ENCODE data around the gene TUNAR.

TUNAR gene

DNA sequence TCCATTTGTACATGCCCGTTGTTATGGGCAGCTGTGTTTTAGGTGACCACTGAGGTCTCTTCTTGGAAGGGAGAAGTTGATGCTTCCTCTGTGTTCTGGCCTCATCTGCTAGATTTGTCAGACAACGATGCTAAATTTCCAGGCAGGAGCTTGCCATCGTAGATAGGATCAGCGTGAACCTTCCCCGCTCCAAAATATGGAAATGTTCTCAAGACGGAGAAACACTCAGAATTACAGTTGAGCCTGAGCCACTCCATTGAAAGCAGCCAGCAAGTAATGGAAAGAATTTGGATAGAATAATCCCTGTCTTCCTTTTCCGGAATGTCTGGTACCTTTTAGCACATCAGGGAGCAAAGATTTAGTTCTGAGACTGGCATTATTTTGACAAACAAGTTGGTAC is 34.8 kb downstream of the TUNAR start:
- in situ Hi-C loops (cut with MboI; ENCODE audit: low sequenced_read_pairs): no loop called here

DNA sequence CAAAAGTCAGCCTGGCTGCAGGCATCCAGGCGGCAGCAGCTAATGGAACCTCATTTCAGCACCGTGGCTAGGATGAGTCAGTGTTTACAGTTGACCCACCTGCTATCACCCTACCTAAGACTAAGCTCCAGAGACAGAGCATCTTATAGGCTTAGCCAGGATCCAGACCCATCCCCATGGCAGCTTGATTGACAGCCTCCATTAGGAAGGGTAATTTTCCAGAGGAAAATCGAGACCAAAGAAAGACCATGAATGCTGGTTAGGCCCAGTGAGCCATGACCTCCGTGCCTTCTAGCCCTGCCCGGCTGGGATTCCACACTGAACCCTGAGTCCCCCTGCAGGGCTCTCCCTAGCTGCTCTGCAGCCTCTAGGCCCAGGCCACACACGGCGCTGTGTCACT is 38.7 kb downstream of the TUNAR start:
- in situ Hi-C loops (cut with MboI; ENCODE audit: low sequenced_read_pairs): no loop called here

DNA sequence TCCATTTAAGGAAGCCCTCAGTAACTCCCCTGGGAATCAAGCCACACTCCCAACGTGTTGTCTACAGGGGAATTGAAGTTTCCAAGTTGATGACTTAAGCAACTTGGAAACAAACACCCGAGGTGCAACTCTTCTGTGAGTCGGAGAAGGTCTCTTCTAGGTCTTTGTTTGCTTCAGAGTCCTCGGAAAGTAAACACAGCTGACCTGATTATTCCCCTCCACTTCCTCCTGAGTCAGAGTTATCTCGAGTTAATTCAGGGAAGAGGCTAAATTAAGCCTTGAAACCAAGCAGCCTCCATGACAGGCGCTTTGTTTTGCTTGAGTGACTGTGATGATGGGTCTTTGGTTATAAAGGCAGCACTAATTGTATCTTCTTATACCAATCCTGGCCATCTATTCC is 41.8 kb downstream of the TUNAR start:
- in situ Hi-C loops (cut with MboI; ENCODE audit: low sequenced_read_pairs): no loop called here

DNA sequence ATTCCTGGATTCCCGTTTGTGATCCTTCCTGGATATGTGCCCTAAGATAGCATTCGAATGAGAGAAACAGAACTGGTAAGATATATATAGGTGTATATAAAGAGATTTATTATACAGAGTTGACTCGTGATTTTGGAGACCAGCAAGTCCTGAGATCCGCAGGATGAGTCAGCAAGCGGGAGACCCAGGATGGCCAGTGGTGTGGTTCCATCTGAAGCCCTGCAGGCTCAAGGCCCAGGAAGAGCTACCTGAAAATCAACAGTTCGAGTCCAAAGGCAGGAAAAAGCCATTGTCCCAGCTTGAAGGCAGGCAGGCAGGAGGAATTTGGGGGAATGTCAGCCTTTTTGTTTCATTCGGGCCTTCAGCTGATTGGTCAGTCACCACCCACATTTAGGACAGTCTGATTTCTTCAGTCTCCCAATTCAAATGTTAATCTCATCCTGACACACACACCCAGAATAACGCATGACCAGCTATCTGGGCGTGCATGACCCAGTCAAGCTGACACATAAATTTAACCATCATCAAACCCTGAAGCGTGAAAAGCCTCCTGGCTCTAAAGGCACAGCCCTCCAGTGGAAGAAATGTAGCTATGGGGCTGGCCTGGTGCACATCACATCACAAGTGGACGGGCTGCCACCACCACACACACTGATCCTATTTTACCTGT is 44.3 kb downstream of the TUNAR start:
- in situ Hi-C loops (cut with MboI; ENCODE audit: low sequenced_read_pairs): no loop called here

DNA sequence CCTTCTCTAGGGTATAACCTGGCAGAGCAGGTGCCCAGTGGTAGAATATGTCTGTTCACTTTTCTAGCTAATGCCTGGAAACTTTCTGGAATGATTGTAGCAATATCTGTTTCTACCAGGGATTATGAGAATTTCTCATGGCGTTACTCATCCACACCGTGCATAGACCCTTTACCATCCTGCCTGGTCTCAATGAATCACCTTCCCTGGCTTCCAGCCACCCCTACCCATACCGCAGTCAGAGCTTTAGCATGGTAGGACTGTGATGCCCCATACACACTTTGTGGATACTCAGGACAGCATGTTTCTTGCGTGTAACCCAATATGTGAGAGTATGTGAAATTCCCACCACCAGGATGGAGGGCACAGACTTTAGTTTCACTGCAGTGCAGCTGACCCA is 45.4 kb downstream of the TUNAR start:
- in situ Hi-C loops (cut with MboI; ENCODE audit: low sequenced_read_pairs): no loop called here

DNA sequence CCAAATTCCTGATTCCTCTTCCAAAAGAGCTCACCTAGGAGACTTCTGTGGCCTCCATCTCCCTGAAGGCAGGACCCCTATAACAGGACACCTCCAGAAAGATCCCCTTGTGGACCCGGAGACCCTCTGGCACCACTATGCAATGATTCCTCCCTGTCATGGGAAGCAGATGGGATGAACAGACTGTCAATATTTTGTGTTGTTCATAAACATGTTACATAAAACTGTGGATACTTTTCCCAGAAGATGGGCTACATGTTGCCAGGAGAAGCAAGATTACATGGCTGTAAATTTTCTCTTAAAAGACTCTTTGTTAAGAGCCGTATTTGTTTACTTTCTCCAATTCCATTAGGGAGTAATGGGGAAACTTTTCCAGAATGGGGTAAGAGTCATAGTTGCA is 52.1 kb downstream of the TUNAR start:
- in situ Hi-C loops (cut with MboI; ENCODE audit: low sequenced_read_pairs): no loop called here

DNA sequence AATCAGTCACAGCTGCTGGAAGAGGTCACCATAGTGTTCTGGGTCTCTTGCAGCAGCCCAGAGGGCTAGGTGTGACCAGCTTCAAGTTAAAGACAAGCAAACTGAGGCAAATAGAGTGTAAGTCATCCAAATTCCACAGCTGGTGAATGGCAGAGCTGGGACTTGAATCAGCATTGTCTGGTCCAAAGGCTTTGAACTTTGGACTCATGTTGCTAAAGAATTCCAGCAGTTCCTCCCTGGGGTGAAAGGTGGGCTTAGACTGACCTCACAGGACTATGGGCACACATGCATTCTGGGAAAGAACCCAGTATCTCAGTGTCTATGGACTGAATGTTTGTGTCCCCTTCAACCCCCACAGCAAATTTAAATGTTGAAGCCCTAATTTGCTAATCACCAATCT is 54.8 kb downstream of the TUNAR start:
- in situ Hi-C loops (cut with MboI; ENCODE audit: low sequenced_read_pairs): no loop called here

DNA sequence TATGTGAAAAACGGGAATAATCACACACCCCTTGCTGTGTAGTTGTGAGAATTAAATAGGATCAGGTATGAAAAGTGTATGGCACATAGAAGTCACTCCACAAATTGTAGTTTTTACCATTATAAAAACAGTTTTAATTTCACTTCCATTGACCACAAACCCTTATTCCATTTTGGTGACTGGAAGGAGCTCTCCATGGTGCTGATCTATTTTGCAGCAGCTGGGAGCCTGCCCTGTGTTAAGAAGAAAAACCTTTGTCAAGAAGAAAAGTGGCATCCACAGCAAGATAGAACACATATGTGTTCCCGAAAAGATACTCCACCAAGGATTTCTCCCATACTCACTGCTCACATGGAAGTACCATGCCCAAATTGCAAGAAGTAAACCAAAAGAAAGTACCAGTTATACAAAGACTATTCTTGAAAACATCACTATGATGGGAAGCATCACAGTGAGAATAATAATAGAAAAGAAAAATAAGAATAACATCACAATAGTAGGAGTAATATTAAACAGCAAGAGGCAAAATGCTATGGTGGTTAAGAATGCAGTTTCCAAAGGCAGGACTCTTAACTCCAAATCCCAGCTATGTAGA is 58.7 kb downstream of the TUNAR start:
- in situ Hi-C loops (cut with MboI; ENCODE audit: low sequenced_read_pairs): no loop called here

DNA sequence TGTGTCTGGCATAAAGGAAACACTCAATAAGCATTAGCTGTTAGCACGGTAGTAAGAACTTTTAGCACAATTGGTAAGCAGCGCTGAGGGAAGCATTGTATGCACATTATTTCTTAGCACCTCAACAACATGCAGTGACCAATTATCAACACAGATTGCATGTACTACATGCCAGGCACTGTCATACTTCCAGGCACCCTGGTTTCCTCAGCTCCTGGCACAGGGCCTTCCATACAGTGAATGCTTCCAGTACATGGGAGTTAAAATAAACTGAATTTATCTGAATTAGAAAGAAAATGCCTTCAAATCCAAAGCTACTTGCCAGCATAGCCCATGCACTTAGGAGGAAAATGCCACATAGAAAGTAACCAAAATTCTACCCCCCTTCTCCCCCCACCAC is 59.4 kb downstream of the TUNAR start:
- in situ Hi-C loops (cut with MboI; ENCODE audit: low sequenced_read_pairs): no loop called here

DNA sequence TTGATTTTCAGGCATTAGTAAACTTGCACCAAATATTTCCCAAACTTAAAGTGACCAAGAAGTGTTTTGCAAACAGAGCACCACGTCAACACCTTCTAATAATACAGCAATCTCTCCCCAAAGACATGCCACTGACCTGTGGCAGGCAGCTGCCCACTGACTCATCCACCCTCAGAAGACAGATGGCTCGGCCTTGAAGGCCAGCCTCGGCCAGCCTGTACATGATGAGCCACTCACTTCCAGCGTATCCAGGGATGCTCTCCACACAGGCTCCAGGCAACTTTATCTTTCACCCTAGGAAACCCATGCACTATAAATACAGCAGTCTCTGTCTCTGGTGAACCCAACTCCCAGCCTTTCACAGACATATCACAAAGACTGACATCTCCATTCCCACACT is 62.7 kb downstream of the TUNAR start:
- in situ Hi-C loops (cut with MboI; ENCODE audit: low sequenced_read_pairs): no loop called here

DNA sequence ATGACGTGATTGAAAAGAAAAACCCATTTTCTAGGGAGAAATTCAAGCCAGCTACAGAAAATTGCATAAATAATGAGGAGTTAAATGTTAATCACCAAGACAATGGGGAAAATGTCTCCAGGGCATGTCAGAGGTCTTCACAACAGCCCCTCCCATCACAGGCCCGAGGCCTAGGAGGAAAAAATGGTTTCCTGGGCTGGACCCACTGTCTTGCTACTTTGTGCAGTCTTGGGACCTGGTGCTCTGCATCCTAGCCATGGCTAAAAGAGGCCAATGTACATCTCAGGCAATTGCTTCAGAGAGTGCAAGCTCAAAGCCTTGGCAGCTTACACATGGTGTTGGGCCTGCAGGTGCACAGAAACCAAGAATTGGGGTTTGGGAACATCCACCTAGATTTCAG is 65.3 kb downstream of the TUNAR start:
- in situ Hi-C loops (cut with MboI; ENCODE audit: low sequenced_read_pairs): no loop called here

DNA sequence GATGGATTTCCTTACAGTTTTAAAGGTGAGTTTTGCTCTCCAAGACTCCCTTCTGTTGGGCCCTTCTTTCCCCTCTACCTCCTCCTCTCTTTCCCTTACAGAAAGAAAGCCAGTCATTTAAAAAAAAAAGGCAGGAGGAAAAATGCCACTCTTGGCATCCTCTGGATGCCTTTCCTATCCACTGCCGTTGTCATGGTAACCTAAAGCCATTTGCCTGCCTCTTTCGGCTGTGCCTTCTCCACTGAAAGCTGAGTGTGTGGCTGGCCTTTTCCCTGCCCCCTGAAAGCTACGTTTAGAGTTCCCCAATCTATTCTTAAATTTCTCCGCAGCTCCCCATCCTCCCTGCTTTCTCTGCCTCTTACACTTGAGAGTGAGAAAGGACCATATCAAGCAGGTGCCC is 67.1 kb downstream of the TUNAR start:
- in situ Hi-C loops (cut with MboI; ENCODE audit: low sequenced_read_pairs): no loop called here

DNA sequence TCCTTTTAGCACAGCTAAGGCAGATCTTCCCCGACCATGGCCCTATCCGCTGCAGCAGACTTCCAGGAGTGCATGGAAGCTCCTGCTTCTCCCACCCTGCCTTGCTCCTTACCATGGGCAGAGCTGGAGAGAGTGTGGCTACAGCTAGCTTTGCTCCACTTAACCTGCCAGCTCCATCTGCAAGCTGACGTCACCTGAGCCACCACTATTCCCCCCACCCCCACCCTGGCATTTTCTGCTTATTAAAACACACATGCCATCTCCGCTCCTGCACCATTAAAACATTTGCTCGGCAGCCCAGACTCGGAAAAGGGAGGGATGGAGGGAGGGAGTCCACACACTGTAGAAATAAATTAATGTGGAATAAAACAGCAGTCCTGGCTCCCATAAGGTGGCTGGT is 67.8 kb downstream of the TUNAR start:
- in situ Hi-C loops (cut with MboI; ENCODE audit: low sequenced_read_pairs): no loop called here

DNA sequence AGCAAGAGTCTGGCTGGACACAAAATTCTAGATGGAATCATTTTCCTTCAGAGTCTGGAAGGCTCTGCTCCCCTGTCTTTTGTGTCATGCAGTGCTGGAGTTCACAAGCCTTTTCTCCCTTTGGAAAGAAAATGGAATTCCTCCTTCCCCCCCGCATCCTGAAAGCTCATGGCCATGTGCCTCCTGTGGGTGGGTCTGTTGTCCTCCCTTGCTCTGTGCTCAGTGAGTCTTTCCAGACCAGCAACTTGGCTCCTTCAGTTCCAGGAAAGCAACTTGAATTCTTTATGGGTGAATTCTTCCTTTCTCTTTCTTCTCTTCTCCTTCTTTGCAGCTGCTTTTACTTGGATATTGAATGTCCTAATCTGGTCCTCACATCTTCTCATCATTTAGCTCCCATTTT is 70.2 kb downstream of the TUNAR start:
- in situ Hi-C loops (cut with MboI; ENCODE audit: low sequenced_read_pairs): no loop called here

DNA sequence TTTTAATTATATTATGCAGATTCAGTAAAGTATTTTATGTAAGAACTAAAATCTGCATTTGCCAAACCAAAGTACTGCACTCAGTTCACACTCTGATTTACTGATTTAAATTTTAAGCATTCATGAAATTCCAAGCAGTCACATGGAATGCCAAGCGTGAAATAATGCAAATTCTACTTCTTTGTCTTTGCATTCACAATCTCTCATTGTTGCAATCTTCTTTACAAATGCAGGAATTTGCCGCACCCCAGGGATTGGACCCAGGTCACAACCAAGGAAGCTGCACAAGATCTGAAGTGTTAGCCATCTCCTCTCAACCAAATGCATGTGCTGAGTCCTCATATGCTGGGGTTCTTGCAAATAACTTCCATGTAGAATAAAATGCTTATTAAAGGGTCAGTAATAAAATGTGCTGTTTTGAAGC is 71.9 kb downstream of the TUNAR start:
- in situ Hi-C loops (cut with MboI; ENCODE audit: low sequenced_read_pairs): no loop called here

DNA sequence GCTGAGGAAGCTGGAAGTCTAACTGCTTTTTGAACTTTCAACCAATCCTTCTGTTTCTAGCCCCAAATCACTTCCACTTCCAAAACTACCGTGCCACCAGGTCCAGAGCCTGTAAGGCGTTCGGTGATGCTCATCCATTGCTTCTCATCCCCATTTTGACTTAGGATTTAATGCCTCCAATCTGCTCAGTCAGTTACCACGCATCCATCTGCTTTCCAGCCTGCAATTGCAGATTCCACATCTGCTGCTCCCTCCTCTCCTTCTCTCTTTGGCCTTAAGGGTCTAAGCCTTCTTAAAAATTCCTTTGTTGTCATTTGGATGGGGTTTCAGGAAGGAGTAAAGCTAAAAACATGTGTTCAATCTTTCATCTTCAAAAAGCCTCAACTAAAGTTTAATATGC is 74.7 kb downstream of the TUNAR start:
- in situ Hi-C loops (cut with MboI; ENCODE audit: low sequenced_read_pairs): no loop called here

DNA sequence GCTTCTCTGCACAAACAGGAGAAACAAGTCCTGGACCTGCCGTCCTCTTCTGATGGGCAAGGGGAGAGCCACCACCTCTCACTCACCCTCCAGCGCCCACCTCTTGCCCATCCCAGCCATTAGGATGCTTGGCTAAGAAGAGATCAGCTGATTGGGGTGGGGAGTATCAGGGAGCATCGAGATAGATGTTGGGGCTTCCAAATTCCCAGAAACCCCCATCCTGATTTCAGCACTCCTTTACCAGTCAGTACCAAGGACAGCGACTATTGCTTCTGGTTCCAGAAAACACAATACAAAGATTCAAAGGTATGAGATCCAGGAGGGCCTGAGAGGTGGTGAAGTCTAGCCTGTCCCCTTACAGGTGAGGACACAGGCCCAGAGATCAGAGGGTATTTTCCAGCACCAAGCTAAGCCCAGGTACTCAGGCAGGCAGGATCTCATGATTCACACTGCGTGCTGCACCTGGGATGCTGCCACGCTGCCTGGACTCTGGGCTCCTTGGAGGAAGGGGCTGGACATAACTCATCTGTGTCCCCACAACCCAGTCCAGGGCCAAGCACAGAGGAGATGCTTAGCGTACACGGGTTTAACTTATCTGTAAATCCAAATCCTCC is 76.6 kb downstream of the TUNAR start:
- in situ Hi-C loops (cut with MboI; ENCODE audit: low sequenced_read_pairs): no loop called here

DNA sequence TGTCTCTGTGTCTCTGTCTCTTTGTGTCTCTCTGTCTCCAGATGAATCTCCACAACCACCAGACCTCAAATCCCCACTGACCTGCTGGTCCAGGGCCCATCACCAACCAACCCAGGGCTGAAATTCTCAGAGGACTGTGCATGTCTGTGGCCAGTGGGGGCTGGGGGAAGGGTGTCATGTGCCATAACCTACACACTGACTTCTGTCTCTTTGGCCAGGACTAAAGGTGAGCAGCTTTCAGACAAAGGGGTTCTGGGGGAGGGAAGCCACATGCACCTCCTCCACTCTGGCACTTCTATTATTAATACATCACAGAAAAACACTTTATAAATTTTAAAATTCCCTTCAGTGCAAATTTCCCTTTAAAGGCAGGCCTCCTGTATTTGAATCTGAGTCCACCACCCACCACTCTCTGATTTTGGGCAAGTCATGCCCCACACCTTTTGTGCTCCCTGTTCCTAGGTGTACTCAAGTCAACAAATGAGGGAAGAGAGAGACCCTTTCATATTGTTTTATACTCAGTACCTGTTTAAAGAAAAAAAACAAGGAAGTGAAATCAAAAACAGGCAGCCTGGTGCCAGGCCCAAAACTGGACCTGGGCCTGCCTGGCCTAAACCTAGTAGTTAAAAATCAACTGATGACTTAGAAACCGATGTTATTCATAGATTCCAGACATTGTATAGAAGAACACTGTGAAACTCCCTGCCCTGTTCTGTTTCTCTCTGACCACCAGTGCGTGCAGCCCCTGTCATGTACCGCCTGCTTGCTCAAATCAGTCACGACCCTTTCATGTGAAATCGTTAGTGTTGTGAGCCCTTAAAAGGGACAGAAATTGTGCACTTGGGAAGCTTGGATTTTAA is 80.2 kb downstream of the TUNAR start:
- in situ Hi-C loops (cut with MboI; ENCODE audit: low sequenced_read_pairs): no loop called here

DNA sequence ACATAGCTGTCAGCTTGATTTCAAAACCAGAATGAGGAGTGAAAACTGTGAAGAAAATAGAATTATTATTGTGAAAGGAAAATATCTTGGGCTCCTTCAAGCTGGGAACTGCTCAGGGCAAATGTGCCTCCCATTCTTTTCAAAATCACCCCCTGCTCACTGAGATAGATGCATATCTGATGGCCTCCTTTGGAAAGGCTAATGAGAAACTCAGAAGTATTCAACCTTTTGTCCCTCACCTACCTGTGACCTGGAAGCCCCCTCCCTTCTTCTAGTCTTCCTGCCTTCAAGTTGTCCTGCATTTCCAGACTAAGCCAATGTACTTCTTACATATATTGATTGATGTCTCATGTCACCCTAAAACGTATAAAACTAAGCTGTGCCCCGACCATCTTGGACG is 81.5 kb downstream of the TUNAR start:
- in situ Hi-C loops (cut with MboI; ENCODE audit: low sequenced_read_pairs): no loop called here

DNA sequence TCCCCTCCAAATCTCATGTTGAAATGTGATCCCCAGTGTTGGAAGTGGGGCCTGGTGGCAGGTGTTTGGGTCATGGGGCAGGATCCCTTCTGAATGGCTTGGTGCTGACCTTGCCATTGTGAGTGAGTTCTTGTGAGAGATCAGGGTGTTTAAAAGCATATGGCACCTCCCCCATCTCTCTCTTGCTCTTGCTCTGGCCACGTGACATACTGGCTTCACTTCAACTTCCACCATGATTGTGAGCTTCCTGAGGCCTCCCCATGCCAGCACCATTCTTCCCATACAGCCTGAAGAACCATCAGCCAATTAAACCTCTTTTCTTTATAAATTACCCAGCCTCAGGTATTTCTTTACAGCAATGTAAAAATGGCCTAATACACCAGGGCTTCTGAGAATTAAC is 82.7 kb downstream of the TUNAR start:
- in situ Hi-C loops (cut with MboI; ENCODE audit: low sequenced_read_pairs): no loop called here

DNA sequence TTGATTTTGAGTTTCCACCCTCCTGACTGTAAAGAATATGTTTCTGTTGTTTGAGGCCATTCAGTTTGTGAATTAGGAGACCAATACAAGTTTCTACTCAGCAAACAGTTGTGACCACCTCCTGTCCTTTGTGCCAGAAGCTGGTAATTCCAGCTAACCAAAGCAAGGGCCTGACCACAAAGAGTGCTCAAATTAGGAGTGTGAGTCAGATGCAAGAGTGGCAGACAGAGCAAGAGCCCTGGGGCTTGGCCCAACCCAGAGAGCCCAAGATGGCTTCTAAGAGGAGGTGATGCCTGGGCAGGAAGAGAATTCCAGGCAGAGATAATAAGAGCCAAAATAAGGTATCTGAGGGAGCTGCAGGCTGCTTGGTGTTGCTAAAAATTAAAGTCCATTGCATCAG is 84.8 kb downstream of the TUNAR start:
- in situ Hi-C loops (cut with MboI; ENCODE audit: low sequenced_read_pairs): no loop called here

DNA sequence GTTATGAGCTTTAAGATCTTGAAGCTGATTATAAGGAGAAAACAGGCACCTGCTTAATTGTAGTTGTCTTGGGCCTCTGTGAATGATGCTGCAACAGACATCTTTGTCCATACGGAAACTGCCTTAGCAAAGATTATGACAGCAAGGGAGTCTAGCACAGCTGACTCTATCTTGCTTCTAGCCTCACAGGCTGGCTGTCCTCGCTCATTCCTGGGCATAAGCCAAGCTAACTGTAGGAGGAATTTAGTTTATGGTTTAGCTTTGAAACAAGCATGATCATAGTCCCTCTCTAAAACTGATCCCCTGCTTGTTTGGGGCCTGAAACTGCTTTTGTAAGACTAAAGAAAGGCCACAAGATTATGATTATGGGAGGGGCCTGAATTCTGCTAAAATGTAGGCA is 88.3 kb downstream of the TUNAR start:
- in situ Hi-C loops (cut with MboI; ENCODE audit: low sequenced_read_pairs): no loop called here
